Immature natural killer cell (primary cell): ENCODE data around the gene FAM120B. TPM values are rescaled to one million over a fixed set of nuclear protein-coding genes. Genes with fewer than 3 reads are reported as not detected.
"Not testable (repeated sequence)": the region's sequence is repeated elsewhere in the genome, so short reads cannot be mapped to it uniquely, and the experiment has no call there.

Experiments
- DNase-seq, 3 donors: peaks; one replicate each; pipeline ENCODE4 v3.0.0; 2022; ENCODE audit warnings: mixed read lengths in 1 of 3
- H3K27ac Mint-ChIP-seq, 6 donors: one replicate each; pipeline ENCODE4 v1.8.0; 2020; ENCODE audit warnings: mixed read lengths in 6 of 6, mild to moderate bottlenecking in 5 of 6, inconsistent platforms in 4 of 6, moderate library complexity in 3 of 6
- H3K27me3 Mint-ChIP-seq, 3 donors: one replicate each; pipeline ENCODE4 v1.8.0; 2020 to 2021; ENCODE audit warnings: low read depth in 3 of 3, mild to moderate bottlenecking in 3 of 3, mixed read lengths in 3 of 3, moderate library complexity in 3 of 3, inconsistent platforms in 1 of 3
- H3K36me3 Mint-ChIP-seq, 3 donors: one replicate each; pipeline ENCODE4 v1.8.0; 2020; ENCODE audit warnings: mixed read lengths in 3 of 3, inconsistent platforms in 2 of 3, mild to moderate bottlenecking in 2 of 3
- H3K4me1 Mint-ChIP-seq, 2 donors: one replicate each; pipeline ENCODE4 v1.8.0; 2020; ENCODE audit warnings: inconsistent platforms in 2 of 2, mild to moderate bottlenecking in 2 of 2, mixed read lengths in 2 of 2, moderate library complexity in 1 of 2
- H3K4me3 Mint-ChIP-seq, 5 donors: one replicate each; pipeline ENCODE4 v1.8.0; 2020; ENCODE audit warnings: mild to moderate bottlenecking in 5 of 5, mixed read lengths in 5 of 5, inconsistent platforms in 3 of 5, moderate library complexity in 3 of 5
- H3K9me3 Mint-ChIP-seq, 6 donors: one replicate each; pipeline ENCODE4 v1.8.0; 2020; ENCODE audit warnings: mild to moderate bottlenecking in 6 of 6, mixed read lengths in 6 of 6, inconsistent platforms in 4 of 6, moderate library complexity in 3 of 6
- polyA plus RNA-seq, 3 donors: library from polyadenylated mRNA; unstranded; fragments of 300-500 nt; fragmentation: Illumina TruSeq; gene quantifications; one replicate each; pipeline ENCODE4 v1.2.3, GENCODE V29; 2021

FAM120B gene
- polyA plus RNA-seq, 3 donors from 2014 or later = 17.4 to 43.1 (median 26.2) TPM

DNA sequence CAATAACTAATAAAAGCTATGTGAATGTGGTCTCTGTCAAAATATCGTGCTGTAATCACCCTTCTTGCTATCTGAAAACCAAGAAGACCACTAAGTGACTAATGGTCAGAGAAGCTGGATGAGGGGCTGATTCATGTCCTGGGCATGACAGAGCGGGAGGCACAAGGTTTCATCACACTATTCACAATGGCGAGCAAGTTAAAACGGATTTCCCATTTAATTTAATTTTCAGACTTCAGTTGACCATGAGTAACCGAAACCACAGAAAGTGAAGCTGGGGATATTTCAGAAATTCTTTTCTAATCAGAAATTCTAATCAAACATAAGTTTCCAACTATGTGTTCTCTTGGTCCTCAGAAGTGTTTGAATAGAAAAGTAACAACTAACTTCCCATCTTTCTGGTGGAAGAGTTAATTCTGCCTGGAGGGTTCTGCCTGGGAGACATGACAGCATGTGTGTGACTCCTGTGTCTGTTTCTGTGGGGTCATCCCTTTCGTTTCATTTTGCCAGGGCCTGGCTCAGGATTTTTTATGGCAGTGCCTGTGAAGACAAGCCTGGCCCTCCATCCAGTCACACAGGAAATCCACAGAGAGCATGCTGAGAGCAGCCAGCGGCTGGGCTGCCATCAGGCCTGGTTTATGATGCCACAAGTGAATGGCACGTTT is 98.9 kb downstream of the FAM120B start:
- Mint-ChIP-seq H3K27me3 (no peaks in the 10 kb centered on the region), H3K27ac (peak overlapping the region; percentile 66 to 91 (median 86)), H3K4me3 (peak overlapping the region; percentile 63 to 77 (median 71)), H3K36me3 (peaks cover 20 to 35% (median 33%) of the 10 kb centered on the region in 3 donors), H3K9me3 (peaks cover 0 to under 1% (median 0%) of the 10 kb centered on the region in 6 donors), H3K4me1 (peaks cover 56 to 79% of the 10 kb centered on the region in 2 donors)
- DNase-seq = peak; percentile 42 to 53 (median 52)

GRCh38 chr6:170407200-170407599 is 100.6 kb downstream of the FAM120B start:
- Mint-ChIP-seq H3K9me3 (peaks cover 0 to 10% (median under 1%) of the 10 kb centered on the region in 6 donors), H3K4me1 (peaks cover 55 to 68% of the 10 kb centered on the region in 2 donors)

GRCh38 chr6:170407932-170408331 is 101.4 kb downstream of the FAM120B start:
- H3K27me3 Mint-ChIP-seq = no peaks in the 10 kb centered on the region
- H3K4me3 Mint-ChIP-seq = peak overlapping the region in 1 of 5 donors; percentile 11
- H3K9me3 Mint-ChIP-seq = peaks cover 0 to 10% (median under 1%) of the 10 kb centered on the region in 6 donors
- peak overlapping the region in 3 of 6 donors; percentile 13 to 53 (median 15) for H3K27ac Mint-ChIP-seq
- DNase-seq = no peak
- peaks cover 23 to 30% (median 29%) of the 10 kb centered on the region in 3 donors for H3K36me3 Mint-ChIP-seq
- peaks cover 49 to 61% of the 10 kb centered on the region in 2 donors for H3K4me1 Mint-ChIP-seq

More at GRCh38 chr6:170407200-170407599, 100.6 kb downstream of the FAM120B start:
- H3K27me3 Mint-ChIP-seq = no peaks in the 10 kb centered on the region
- peaks cover 23 to 36% (median 29%) of the 10 kb centered on the region in 3 donors for H3K36me3 Mint-ChIP-seq
- peak overlapping the region in 3 of 6 donors; percentile 30 to 91 (median 52) for H3K27ac Mint-ChIP-seq
- H3K4me3 Mint-ChIP-seq = peak overlapping the region in 1 of 5 donors; percentile 30
- no peak for DNase-seq

GRCh38 chr6:170409746-170410145 is 103.2 kb downstream of the FAM120B start:
- not testable (repeated sequence) for H3K4me3 Mint-ChIP-seq, DNase-seq, H3K27ac Mint-ChIP-seq, H3K27me3 Mint-ChIP-seq
- peaks cover 22 to 29% (median 24%) of the 10 kb centered on the region in 3 donors for H3K36me3 Mint-ChIP-seq
- H3K9me3 Mint-ChIP-seq = peaks cover 0 to 10% (median under 1%) of the 10 kb centered on the region in 6 donors
- H3K4me1 Mint-ChIP-seq = peaks cover 31 to 58% of the 10 kb centered on the region in 2 donors

GRCh38 chr6:170410241-170410640 is 103.7 kb downstream of the FAM120B start:
- no peak for DNase-seq
- H3K9me3 Mint-ChIP-seq = peaks cover 0 to 10% (median under 1%) of the 10 kb centered on the region in 6 donors
- peaks cover 18 to 24% (median 21%) of the 10 kb centered on the region in 3 donors for H3K36me3 Mint-ChIP-seq
- H3K27ac Mint-ChIP-seq = peak overlapping the region in 1 of 6 donors; percentile 18
- H3K4me1 Mint-ChIP-seq = peaks cover 31 to 58% of the 10 kb centered on the region in 2 donors
- no peak overlapping the region for H3K4me3 Mint-ChIP-seq
- peaks cover 0 to 2% (median 0%) of the 10 kb centered on the region in 3 donors for H3K27me3 Mint-ChIP-seq

DNA sequence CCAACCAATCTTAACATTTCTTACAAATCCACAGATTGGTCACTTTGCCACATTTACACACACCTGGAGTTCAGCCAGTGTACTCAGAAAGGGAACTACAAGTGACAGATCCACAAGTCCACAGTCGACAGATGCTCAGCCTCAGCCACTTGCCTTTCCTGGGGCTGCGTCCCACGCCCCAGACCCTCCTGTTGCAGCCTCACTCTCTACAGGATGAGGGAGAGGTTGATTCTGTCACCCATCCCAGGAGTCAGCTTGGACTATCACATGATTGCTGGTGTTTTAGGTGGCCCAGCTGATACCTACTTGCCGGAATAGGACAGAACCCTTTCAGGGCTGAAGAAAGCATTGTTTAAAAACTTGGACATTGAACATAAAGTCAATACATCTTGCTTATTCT is 108.8 kb downstream of the FAM120B start:
- DNase-seq = no peak
- peak overlapping the region in 4 of 6 donors; percentile 23 to 81 (median 52) for H3K27ac Mint-ChIP-seq
- peaks cover 8 to 10% (median 9%) of the 10 kb centered on the region in 3 donors for H3K36me3 Mint-ChIP-seq
- peak overlapping the region in 2 of 5 donors; percentile 33 to 75 for H3K4me3 Mint-ChIP-seq
- peaks cover 0 to 3% (median 0%) of the 10 kb centered on the region in 3 donors for H3K27me3 Mint-ChIP-seq
- peaks cover 35 to 51% of the 10 kb centered on the region in 2 donors for H3K4me1 Mint-ChIP-seq
- H3K9me3 Mint-ChIP-seq = peaks cover 0 to 10% (median under 1%) of the 10 kb centered on the region in 6 donors

DNA sequence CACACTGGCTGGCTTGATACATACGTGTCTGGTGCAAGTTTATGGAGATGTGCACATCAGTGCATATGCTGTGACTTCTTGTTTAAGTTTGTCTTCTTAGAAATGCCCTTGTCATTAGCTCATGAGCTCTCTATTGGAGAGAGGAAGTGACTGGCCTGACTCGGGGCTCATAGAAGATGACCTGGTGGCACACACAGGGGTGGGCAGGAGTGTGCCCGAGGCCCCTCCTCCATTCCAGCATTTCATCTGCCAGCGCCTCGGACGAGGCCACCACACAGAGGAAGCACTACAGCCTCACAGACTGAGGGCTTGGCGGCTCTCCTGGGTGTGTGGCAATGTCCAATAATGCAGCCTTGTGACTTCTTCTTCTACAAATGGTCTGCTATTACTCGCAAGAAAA is 109.7 kb downstream of the FAM120B start:
- peaks cover 0 to 3% (median 0%) of the 10 kb centered on the region in 3 donors for H3K27me3 Mint-ChIP-seq
- peak overlapping the region; percentile 66 to 82 (median 77) for H3K4me3 Mint-ChIP-seq
- peaks cover 3 to 11% (median 3%) of the 10 kb centered on the region in 3 donors for H3K36me3 Mint-ChIP-seq
- H3K27ac Mint-ChIP-seq = peak overlapping the region; percentile 78 to 89 (median 89)
- no peak for DNase-seq
- H3K4me1 Mint-ChIP-seq = peaks cover 35 to 51% of the 10 kb centered on the region in 2 donors
- H3K9me3 Mint-ChIP-seq = peaks cover 0 to under 1% (median 0%) of the 10 kb centered on the region in 6 donors

- Mint-ChIP-seq H3K36me3 (peaks cover 0 to 11% (median 0%) of the 10 kb centered on the region in 3 donors), H3K27ac (peak overlapping the region; percentile 78 to 89 (median 89)), H3K4me3 (peak overlapping the region; percentile 66 to 82 (median 77)), H3K9me3 (no peaks in the 10 kb centered on the region), H3K4me1 (peaks cover 35 to 51% of the 10 kb centered on the region in 2 donors), H3K27me3 (peaks cover 0 to 3% (median 0%) of the 10 kb centered on the region in 3 donors)
- DNase-seq = peak; percentile 28 to 38 (median 35)
These were observed 110.5 kb downstream of the FAM120B start for GRCh38 chr6:170416959-170417606.

DNA sequence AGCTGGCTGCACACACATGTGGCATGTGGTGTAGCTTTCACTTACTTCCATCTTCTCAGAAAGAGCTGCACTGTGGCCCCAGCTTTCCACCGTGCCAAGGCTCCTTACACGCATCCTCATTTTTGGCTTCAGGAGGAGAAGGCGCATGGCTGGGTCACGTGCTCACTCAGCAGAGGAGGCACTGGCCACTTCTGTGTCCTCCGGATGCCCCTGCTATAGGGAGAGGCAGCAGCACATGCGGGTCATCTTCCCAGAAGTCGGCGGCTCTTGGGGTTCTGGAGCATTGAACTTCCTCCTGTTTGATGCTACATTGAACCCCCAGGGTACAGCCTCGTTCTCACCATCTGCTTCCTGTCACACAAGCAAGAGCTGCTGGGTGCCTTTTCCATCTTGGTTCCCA is 111.3 kb downstream of the FAM120B start:
- Mint-ChIP-seq H3K36me3 (peaks cover 0 to 11% (median 0%) of the 10 kb centered on the region in 3 donors), H3K4me1 (peaks cover 35 to 51% of the 10 kb centered on the region in 2 donors), H3K27me3 (peaks cover 0 to 3% (median 0%) of the 10 kb centered on the region in 3 donors), H3K4me3 (peak overlapping the region; percentile 66 to 82 (median 77)), H3K9me3 (no peaks in the 10 kb centered on the region), H3K27ac (peak overlapping the region in 3 of 6 donors; percentile 81 to 89 (median 89))
- no peak for DNase-seq

DNA sequence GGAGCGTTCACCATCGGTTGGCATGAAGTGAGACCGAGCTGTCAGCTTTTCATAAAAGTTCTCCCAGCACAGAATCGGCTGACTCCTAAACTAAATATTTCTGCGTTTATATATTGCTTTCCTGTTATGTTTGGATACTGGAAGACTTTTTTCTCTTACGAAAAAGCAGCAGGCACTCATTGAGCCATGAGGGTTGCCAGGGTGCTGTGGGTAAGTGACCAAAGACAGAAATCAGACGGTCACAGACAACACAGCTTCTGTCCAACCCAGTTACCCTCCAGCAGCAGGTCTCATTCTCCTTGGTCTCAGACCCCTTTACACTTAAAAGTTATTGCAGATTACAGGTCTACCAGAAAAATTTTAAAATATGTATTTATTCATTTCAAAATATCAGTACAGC is 113.7 kb downstream of the FAM120B start:
- DNase-seq = no peak
- H3K27me3 Mint-ChIP-seq = peaks cover 0 to 1% (median under 1%) of the 10 kb centered on the region in 3 donors
- H3K36me3 Mint-ChIP-seq = peaks cover 0 to 11% (median 0%) of the 10 kb centered on the region in 3 donors
- no peak overlapping the region for H3K4me3 Mint-ChIP-seq
- peaks cover 30% of the 10 kb centered on the region in 2 donors for H3K4me1 Mint-ChIP-seq
- H3K27ac Mint-ChIP-seq = peak overlapping the region in 1 of 6 donors; percentile 15
- H3K9me3 Mint-ChIP-seq = no peaks in the 10 kb centered on the region

- Mint-ChIP-seq H3K4me3 (no peak overlapping the region), H3K27me3 (peaks cover 0 to 1% (median 0%) of the 10 kb centered on the region in 3 donors), H3K4me1 (peaks cover 22% of the 10 kb centered on the region in 2 donors), H3K9me3 (no peaks in the 10 kb centered on the region), H3K27ac (peak overlapping the region in 1 of 6 donors; percentile 15), H3K36me3 (peaks cover 0 to 15% (median 0%) of the 10 kb centered on the region in 3 donors)
- no peak for DNase-seq
These were observed 114.5 kb downstream of the FAM120B start for GRCh38 chr6:170420791-170421776.

DNA sequence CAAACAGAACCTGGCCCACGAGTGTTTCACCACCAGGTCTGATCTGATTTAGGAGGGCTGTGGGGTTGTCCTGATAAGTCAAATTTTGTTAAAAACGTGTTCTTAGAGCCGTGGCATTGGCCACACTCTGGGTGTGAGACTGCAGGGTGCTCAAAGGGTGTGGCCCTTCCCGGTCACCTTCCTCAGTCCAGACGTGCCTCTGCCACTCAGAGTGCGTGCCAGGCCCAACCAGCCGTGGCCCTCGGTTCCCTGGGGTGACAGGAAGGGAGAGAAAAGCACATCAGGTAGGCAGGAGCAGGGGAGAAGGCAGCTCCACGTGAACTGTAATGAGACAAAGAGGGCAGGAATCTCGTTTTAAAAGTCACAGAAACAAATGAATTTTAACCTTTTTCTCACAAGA is 115.4 kb downstream of the FAM120B start:
- peaks cover 0 to 20% (median 0%) of the 10 kb centered on the region in 3 donors for H3K36me3 Mint-ChIP-seq
- peaks cover 13 to 14% of the 10 kb centered on the region in 2 donors for H3K4me1 Mint-ChIP-seq
- no peaks in the 10 kb centered on the region for H3K9me3 Mint-ChIP-seq
- no peak overlapping the region for H3K27ac Mint-ChIP-seq
- H3K4me3 Mint-ChIP-seq = peak overlapping the region in 1 of 5 donors; percentile 40
- DNase-seq = no peak
- peaks cover 0 to 1% (median 0%) of the 10 kb centered on the region in 3 donors for H3K27me3 Mint-ChIP-seq
